AG08395 (cell line): Measurements from ENCODE around the gene MTUS2.
A peak's percentile ranks its signal among the peaks of the same experiment; 100 is the strongest.

ENCODE experiments used
- DNase-seq: peaks from one replicate; pipeline ENCODE4 v3.0.0; 2012; ENCODE audit warnings: mixed read lengths, low spot score

The MTUS2 gene

GRCh38 chr13:29402166-29402636 lies 582.1 kb downstream of the MTUS2 start:
- no peak for DNase-seq

DNA sequence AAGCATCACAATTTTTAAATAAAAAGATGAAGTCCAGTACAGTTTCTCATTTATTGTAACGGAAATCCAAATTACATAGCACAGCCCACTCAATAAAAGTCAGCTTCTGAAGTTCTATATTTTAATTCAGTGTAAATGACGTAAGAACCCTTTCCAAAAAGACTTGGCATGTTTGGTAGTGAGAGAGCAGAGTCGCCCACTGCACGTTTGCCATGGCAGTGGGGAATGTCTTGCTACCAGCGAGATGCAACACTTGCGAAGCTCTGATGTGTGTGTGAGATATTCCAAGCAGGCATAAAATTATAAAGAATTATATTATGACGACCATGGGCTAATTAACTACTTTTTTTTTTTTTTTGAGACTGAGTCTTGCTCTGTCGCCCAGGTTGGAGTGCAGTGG lies 585.3 kb downstream of the MTUS2 start:
- DNase-seq = no peak

DNA sequence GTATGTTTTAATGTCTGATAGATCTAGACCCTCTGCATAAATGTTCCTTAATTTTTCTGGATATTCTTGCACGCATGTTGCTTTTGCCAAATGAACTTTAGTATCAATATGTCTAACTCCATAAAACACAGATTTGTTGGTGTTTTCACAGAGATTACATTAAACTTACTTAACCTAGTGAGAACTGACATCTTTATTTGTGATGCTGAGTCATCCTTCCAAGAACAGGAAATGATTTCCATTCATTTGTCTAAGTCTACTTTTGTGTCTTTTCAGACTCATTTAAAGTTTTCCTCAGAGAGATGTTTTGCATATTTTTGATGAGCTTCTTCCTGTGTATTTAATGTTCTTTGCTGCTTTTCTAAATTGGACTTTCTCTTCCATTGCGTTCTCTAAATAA lies 591.3 kb downstream of the MTUS2 start:
- DNase-seq = no peak

GRCh38 chr13:29418026-29418425 lies 597.9 kb downstream of the MTUS2 start:
- no peak for DNase-seq

DNA sequence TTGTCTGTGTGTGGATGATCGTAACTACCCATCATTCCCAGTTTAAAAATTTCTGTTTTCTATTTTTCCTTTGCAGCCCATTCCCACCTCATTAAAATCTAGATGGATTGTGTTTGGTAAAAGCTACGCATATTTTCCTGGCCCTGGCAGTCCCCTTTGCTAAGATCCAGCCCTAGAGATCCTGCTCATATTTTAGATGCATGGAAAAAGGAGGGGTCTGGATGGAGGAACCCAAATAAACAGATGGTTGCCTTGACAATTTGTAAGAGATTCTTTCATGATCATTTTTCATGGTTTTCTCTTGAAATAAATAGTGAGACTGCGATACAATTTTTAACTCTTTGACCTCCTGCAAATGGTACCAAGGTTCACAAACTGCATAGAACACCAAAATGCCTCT lies 601.0 kb downstream of the MTUS2 start:
- DNase-seq = no peak

DNA sequence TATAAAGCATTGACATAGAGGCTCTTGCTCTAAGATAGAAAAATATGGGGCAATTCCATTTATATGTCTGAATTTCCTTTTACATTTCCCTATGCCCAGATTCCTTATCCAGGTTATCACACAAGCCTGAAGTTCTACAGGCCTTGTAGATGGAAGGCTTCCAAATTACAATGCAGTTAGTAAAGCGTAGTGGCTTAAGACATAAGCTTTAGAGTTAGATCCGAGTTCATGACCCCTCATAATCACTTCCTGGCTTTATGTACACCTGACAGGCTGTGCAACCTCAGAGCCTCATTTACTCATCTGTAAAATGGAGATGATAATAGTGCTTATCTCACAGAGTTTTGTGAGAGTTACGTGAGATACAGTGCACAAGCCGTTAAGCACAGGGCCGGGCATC lies 601.9 kb downstream of the MTUS2 start:
- DNase-seq = no peak

DNA sequence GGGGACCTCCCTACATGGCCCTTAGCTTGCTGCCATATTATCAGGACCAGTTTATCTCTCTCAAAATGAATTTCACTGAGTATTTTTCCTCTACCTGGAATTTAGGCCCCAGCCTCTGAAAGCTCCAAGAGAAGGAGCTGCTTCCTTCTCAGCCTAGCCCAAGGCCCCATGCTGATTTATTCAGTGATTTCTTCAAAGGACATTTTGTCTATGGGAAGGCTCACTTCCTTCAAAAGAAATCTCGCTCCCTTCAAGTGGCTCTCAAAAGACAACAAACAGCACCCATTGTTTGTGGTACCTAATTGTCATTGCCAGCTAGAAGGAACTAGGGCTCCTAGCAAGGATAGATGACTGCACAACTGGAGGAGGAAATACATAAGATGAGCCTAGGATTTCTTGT lies 602.9 kb downstream of the MTUS2 start:
- no peak for DNase-seq

DNA sequence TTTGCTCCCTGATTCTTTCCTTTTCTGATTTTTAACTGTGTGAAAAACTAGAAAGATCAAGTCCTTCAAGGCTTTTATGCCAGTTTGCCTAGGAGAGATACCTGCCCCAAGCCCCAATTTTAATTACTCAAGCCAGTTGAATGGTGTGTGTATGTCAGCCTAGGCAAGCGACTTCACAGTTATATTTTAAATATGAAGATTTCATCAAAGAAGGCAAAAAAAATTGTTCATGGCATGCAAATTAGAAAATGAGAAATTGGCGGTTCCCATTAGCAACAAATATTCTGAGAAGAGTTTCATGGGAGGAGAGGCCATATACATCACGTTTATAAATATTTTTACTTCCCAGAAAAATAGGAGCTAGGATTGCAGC lies 607.8 kb downstream of the MTUS2 start:
- DNase-seq = no peak

DNA sequence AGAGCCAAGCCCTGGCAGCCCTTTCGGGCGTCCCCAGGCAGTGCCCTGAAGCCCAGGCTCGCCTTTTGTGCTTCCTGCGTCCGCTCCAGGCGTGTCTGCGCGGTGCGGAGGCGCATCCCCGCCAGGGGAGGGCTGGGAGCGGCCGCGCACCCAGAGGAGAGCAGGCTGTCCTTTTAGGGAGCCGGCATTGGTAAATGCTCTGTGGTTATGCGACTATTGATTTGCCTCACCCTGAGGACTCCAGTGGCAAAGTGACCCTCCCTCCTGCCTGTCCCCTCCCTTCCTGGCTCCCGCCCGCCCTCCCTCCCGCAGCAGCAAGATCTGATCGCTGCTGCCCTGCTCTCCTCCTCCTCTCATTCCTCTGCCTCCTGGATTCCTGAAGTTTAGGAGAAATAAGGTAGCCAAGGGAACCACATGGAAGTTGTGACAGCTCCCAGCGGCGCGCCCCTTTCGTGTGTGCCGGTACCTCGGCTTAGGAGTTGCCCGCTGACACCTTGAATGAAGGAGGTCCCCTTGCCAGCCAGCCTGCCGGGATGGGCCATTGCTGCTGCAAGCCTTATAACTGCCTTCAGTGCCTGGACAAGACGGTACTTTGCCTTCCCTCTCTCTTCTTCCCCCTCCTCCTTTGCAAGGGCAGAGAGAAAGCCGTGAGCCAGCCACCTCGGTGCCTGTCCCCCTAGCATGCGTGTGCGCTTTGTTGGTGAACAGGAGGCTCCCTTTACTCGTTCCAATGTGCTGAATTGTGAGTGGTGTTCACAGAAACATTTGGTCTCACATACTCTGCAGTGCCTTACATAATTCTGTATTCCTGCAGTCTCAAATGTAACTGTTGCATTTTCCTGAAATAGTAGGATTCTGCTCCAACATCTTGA lies 608.4 kb downstream of the MTUS2 start:
- peak; percentile 57 for DNase-seq

GRCh38 chr13:29429286-29429900 lies 609.3 kb downstream of the MTUS2 start:
- peak; percentile 26 for DNase-seq

DNA sequence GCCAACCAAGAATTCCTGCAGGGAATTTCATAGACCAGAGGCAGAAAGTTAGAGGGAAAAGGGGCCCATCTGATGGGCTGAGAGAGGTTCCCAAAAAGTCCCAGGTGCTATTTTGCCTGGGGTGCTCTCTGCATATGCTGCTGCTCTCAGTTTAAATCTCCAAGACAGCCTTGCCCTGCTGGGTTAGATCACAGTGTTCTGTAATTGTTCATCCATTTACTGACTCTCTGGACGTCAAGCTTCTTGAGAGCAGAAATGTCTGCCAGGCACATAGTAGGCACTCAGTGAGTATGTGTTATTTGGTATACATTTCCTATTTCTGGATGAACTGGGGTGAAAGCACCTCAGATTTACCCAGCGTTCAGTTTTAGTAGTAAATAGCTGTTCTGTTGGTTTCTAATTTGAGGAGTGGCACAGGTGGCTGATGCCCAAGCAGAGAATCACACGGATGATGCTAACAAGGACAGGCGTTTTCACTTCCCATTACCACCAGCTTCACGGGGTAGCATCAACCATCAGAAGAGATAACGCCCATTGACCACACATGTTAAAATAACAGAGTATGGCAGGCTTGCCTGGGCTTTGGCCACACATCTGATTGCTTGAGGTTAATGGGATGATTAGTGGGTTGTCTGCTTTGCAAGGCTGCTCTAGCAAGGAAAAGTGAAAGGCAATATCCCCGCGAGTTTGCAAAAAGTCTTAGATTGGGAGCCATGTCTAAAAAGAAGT lies 614.2 kb downstream of the MTUS2 start:
- DNase-seq = no peak

- DNase-seq = peak; percentile 90
These were observed 615.2 kb downstream of the MTUS2 start for GRCh38 chr13:29435125-29435911.

- peak; percentile 59 for DNase-seq
These were observed 616.2 kb downstream of the MTUS2 start for GRCh38 chr13:29436291-29436690.

DNA sequence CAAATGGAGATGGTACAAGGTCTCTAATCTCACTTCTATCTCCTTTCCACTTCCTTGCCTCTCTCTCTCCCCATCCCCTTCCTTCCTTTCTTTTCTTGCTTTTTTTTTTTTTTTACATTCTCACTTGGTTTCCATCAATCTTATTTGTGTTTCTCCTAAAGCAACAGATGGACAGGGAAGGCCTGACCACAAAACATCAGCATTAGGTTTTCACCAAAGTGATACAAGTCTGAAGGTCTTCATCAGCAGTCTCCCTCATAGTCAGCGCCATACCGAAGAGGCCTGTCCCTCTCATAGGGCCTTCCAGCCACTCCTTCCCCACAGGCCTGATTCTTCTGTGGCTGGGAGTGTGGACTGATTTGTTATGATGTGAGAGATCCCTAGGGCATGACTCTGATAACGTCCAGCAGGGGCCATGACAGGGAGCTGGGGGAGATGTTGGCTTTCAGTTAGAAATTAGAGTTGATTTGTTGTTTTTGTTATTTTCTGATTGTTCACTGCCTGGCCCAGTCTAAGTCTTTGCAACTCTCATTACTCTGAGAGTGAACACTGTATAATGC lies 616.7 kb downstream of the MTUS2 start:
- no peak for DNase-seq

DNA sequence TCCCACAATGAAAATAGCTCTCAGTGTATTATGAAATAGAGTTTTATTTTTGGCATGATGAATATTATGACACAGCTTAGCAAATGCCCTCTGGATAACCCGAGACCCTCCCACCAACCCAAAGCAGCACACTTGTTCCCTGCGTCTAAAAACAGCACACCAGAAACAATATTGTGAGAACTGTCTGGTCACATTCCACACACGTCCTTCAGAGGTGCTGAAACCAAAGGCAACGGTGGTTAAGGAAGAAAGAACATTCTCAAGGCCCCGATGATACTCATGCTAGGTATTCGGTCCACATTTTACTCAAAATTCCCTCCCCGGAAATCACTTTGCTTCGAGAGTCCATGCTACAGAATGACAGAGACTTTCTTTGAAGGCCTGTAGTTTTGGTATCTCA lies 618.6 kb downstream of the MTUS2 start:
- no peak for DNase-seq

- no peak for DNase-seq
These were observed 619.7 kb downstream of the MTUS2 start for GRCh38 chr13:29439601-29440388.

DNA sequence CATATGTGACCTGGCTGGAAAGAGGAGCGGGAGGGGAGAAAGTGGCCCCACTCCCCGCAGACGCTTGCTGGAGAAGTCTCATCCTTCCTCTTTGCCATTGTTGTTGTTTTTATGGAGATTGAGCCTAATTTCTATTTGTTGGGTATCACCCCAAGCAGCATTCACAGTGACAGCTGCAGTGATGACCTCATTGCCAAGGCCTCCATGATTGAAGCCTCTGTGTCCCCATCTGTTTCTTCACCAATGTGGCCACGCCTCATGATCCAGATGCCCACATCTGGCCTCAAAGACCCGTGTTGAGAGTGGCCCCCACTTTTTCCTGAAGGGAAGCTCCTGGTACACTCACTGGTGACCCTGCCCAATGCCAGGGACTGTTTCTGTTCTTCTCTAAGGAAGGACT lies 621.2 kb downstream of the MTUS2 start:
- no peak for DNase-seq

- DNase-seq = no peak
These were observed 625.9 kb downstream of the MTUS2 start for GRCh38 chr13:29446016-29446415.

GRCh38 chr13:29448174-29448573 lies 628.0 kb downstream of the MTUS2 start:
- no peak for DNase-seq

- no peak for DNase-seq
These were observed 629.6 kb downstream of the MTUS2 start for GRCh38 chr13:29449726-29450125.

GRCh38 chr13:29451976-29452375 lies 631.8 kb downstream of the MTUS2 start:
- DNase-seq = no peak
